DMS79 treated with DMSO at 0.1 percent for 48 hours (cell line): ENCODE results near the gene FBLN2.

Source experiments
- DNase-seq: peaks from one replicate; lab custom pipeline; 2025; lab: John Stamatoyannopoulos, UW

FBLN2 gene

GRCh38 chr3:13624021-13624420 is 75.1 kb downstream of the FBLN2 start:
- DNase-seq: no peak

GRCh38 chr3:13624671-13625125 is 75.8 kb downstream of the FBLN2 start:
- DNase-seq: no peak

GRCh38 chr3:13626396-13626795 is 77.5 kb downstream of the FBLN2 start:
- DNase-seq: no peak

- no peak for DNase-seq
Measured at GRCh38 chr3:13626915-13627460, 78.1 kb downstream of the FBLN2 start.

GRCh38 chr3:13627681-13628080 is 78.8 kb downstream of the FBLN2 start:
- DNase-seq: no peak

GRCh38 chr3:13628432-13628831 is 79.5 kb downstream of the FBLN2 start:
- no peak for DNase-seq

- DNase-seq: no peak
Measured at GRCh38 chr3:13628841-13629551, 80.1 kb downstream of the FBLN2 start.

GRCh38 chr3:13629644-13630043 is 80.7 kb downstream of the FBLN2 start:
- DNase-seq: no peak

GRCh38 chr3:13631256-13631655 is 82.3 kb downstream of the FBLN2 start:
- DNase-seq: no peak

GRCh38 chr3:13633176-13633575 is 84.3 kb downstream of the FBLN2 start:
- no peak for DNase-seq

GRCh38 chr3:13634151-13634550 is 85.2 kb downstream of the FBLN2 start:
- DNase-seq: no peak

- no peak for DNase-seq
Measured at GRCh38 chr3:13634615-13635014, 85.7 kb downstream of the FBLN2 start.

- DNase-seq: no peak
Measured at GRCh38 chr3:13636186-13636585, 87.3 kb downstream of the FBLN2 start.

- DNase-seq: no peak
Measured at GRCh38 chr3:13636874-13637273, 87.9 kb downstream of the FBLN2 start.

GRCh38 chr3:13637311-13637891 is 88.5 kb downstream of the FBLN2 start:
- DNase-seq: peak; percentile 1

GRCh38 chr3:13637953-13638352 is 89.0 kb downstream of the FBLN2 start:
- DNase-seq: no peak

- no peak for DNase-seq
Measured at GRCh38 chr3:13638927-13639326, 90.0 kb downstream of the FBLN2 start.

- no peak for DNase-seq
Measured at GRCh38 chr3:13642597-13642996, 93.7 kb downstream of the FBLN2 start.

GRCh38 chr3:13644341-13645117 is 95.6 kb downstream of the FBLN2 start:
- no peak for DNase-seq

GRCh38 chr3:13645801-13646637 is 97.1 kb downstream of the FBLN2 start:
- no peak for DNase-seq

GRCh38 chr3:13647298-13648059 is 98.6 kb downstream of the FBLN2 start:
- DNase-seq: no peak
